GM23338 (cell line): ENCODE results near the gene MCC. TPM values are rescaled to one million over a fixed set of nuclear protein-coding genes. Genes with fewer than 3 reads are reported as not detected.

Source experiments
- ATAC-seq: fragments of 200-7000 bp; cut with Tn5 transposase; 3 replicates; pipeline ENCODE4 v1.9.1; 2020
- DNase-seq: peaks from one replicate; pipeline ENCODE4 v3.0.0-alpha.2; 2015; ENCODE audit warnings: low spot score
- H2AFZ ChIP-seq: fragments of 200-600 bp; sonication (generic); 2 replicates; pipeline ENCODE4 v1.8.0; 2016; ENCODE audit warnings: antibody characterized with exemption, mild to moderate bottlenecking, moderate library complexity
- H3F3A ChIP-seq: fragments of 200-600 bp; sonication (generic); replicated peaks from 2 replicates; pipeline ENCODE4 v1.8.0; 2017; ENCODE audit warnings: antibody characterized with exemption, mixed run types, low read depth
- H3K27ac ChIP-seq: fragments of 200-600 bp; sonication (generic); 2 replicates; pipeline ENCODE4 v1.6.1; 2016; ENCODE audit warnings: low read depth
- H3K27me3 ChIP-seq: fragments of 200-600 bp; sonication (generic); 2 replicates; pipeline ENCODE4 v1.8.0; 2016; ENCODE audit warnings: mild to moderate bottlenecking, mixed run types, moderate library complexity; ENCODE audit not compliant: insufficient read depth
- H3K36me3 ChIP-seq: fragments of 200-600 bp; sonication (generic); 2 replicates; pipeline ENCODE4 v1.8.0; 2016; ENCODE audit warnings: mild to moderate bottlenecking; ENCODE audit not compliant: insufficient read depth
- H3K4me1 ChIP-seq: fragments of 200-600 bp; sonication (generic); 2 replicates; pipeline ENCODE4 v1.8.0; 2016; ENCODE audit warnings: mild to moderate bottlenecking, moderate library complexity; ENCODE audit not compliant: insufficient read depth
- H3K4me2 ChIP-seq: fragments of 200-600 bp; sonication (generic); 2 replicates; pipeline ENCODE4 v1.7.1; 2017; ENCODE audit warnings: mixed run types
- H3K4me3 ChIP-seq: fragments of 200-600 bp; sonication (generic); 2 replicates; pipeline ENCODE4 v1.6.1; 2016; ENCODE audit warnings: mixed run types
- H3K79me2 ChIP-seq: fragments of 200-600 bp; sonication (generic); replicated peaks from 2 replicates; pipeline ENCODE4 v1.8.0; 2017; ENCODE audit warnings: mild to moderate bottlenecking; ENCODE audit not compliant: insufficient read depth
- H3K9me2 ChIP-seq: fragments of 200-600 bp; sonication (generic); 2 replicates; pipeline ENCODE4 v1.8.0; 2017; ENCODE audit not compliant: insufficient read depth
- H4K20me1 ChIP-seq: fragments of 200-600 bp; sonication (generic); replicated peaks from 2 replicates; pipeline ENCODE4 v1.8.0; 2017; ENCODE audit warnings: mild to moderate bottlenecking; ENCODE audit not compliant: insufficient read depth
- H3K27ac Mint-ChIP-seq: 2 replicates; pipeline ENCODE4 v1.8.0; 2020; ENCODE audit warnings: inconsistent platforms, mild to moderate bottlenecking, moderate library complexity, mixed read lengths
- H3K27me3 Mint-ChIP-seq: 3 replicates; pipeline ENCODE4 v1.8.0; 2022; ENCODE audit warnings: low read depth, mild to moderate bottlenecking, moderate library complexity, mixed read lengths, inconsistent platforms; ENCODE audit not compliant: insufficient read depth, poor library complexity
- H3K36me3 Mint-ChIP-seq: 3 replicates; pipeline ENCODE4 v1.8.0; 2021; ENCODE audit warnings: low read depth, mild to moderate bottlenecking, inconsistent platforms, moderate library complexity, mixed read lengths
- H3K4me1 Mint-ChIP-seq: 3 replicates; pipeline ENCODE4 v1.8.0; 2020; ENCODE audit warnings: mild to moderate bottlenecking, inconsistent platforms, mixed read lengths
- H3K4me3 Mint-ChIP-seq: 3 replicates; pipeline ENCODE4 v1.8.0; 2021; ENCODE audit warnings: moderate library complexity, mild to moderate bottlenecking, inconsistent platforms, mixed read lengths
- H3K9me3 Mint-ChIP-seq: 3 replicates; pipeline ENCODE4 v1.8.0; 2020; ENCODE audit warnings: moderate library complexity, mild to moderate bottlenecking, inconsistent platforms, mixed read lengths
- CREB1 ChIP-seq: fragments of 250-450 bp; sonication (Bioruptor Pico); IDR thresholded peaks from 2 replicates; pipeline ENCODE4 v1.5.0; 2020; ENCODE audit warnings: low read depth, mild to moderate bottlenecking, moderate library complexity
- ETS1 ChIP-seq: IDR thresholded peaks from 2 replicates; pipeline ENCODE4 v1.6.1; 2016; ENCODE audit warnings: antibody characterized with exemption
- EZH2 ChIP-seq: fragments of 200-600 bp; sonication (generic); IDR thresholded peaks from one replicate; pipeline ENCODE4 v1.8.0; 2017; ENCODE audit warnings: antibody characterized with exemption, mild to moderate bottlenecking, low read depth; ENCODE audit not compliant: unreplicated experiment
- EZH2phosphoT487 ChIP-seq: fragments of 200-600 bp; sonication (generic); IDR thresholded peaks from one replicate; pipeline ENCODE4 v1.8.1; 2018; ENCODE audit warnings: antibody characterized with exemption; ENCODE audit not compliant: unreplicated experiment
- JUNB ChIP-seq: IDR thresholded peaks from one replicate; pipeline ENCODE4 v1.6.1; 2016; ENCODE audit warnings: antibody characterized with exemption; ENCODE audit not compliant: unreplicated experiment
- NANOG ChIP-seq: IDR thresholded peaks from 2 replicates; pipeline ENCODE4 v1.6.1; 2016; ENCODE audit warnings: antibody characterized with exemption, borderline replicate concordance
- POLR2AphosphoS5 ChIP-seq: IDR thresholded peaks from 2 replicates; pipeline ENCODE4 v1.6.1; 2016; ENCODE audit warnings: antibody characterized with exemption, low read depth
- STAT1 ChIP-seq: IDR thresholded peaks from one replicate; pipeline ENCODE4 v1.6.1; 2016; ENCODE audit warnings: antibody characterized with exemption; ENCODE audit not compliant: unreplicated experiment
- ZNF114 ChIP-seq: fragments of 250-450 bp; sonication (Bioruptor Pico); IDR thresholded peaks from 2 replicates; pipeline ENCODE4 v1.5.0; 2020; ENCODE audit warnings: mild to moderate bottlenecking, moderate library complexity
- ZNF331 ChIP-seq: fragments of 250-450 bp; sonication (Bioruptor Pico); IDR thresholded peaks from 2 replicates; pipeline ENCODE4 v1.5.0; 2020; ENCODE audit warnings: low read depth, mild to moderate bottlenecking, moderate library complexity
- polyA plus RNA-seq: library from polyadenylated mRNA; unstranded; fragments of >200 nt; fragmentation: Nextera tagmentation; extraction: Ambion mirVana; gene quantifications from 2 replicates; pipeline ENCODE4 v1.2.1, GENCODE V29; 2016
- total RNA-seq: library from RNA; depleted of rRNA; stranded (reverse); fragments of >200 nt; shearing (Covaris generic); gene quantifications from 2 replicates; pipeline ENCODE4 v1.2.3, GENCODE V29; 2014
- TF ChIP-seq, protein P1 (sequence below): fragments of 250-450 bp; sonication (Bioruptor Pico); IDR thresholded peaks from 2 replicates; pipeline ENCODE4 v1.5.0; 2020; ENCODE audit warnings: mild to moderate bottlenecking, moderate library complexity

The MCC gene
- total and polyA plus RNA-seq, 2 experiments from 2014 or later, result 3.8 to 10.1 TPM

- Mint-ChIP-seq H3K4me1 (peaks cover 53% of the 10 kb centered on the region), H3K27ac (peak overlapping the region; percentile 53; the same call in 1 of the 2 replicates), H3K27me3 (peaks cover 7% of the 10 kb centered on the region), H3K4me3 (peak overlapping the region; percentile 16; the same call in 1 of the 3 replicates), H3K36me3 (no peaks in the 10 kb centered on the region; the same call in 1 of the 3 replicates), H3K9me3 (peaks cover 5% of the 10 kb centered on the region; the same call in 2 of the 3 replicates)
- Histone ChIP-seq H3K27me3 (no peaks in the 10 kb centered on the region), H3K4me3 (no peak overlapping the region), H3K27ac (peak overlapping the region; percentile 26; the same call in 1 of the 2 replicates), H3K79me2 (no peaks in the 10 kb centered on the region), H3K36me3 (no peaks in the 10 kb centered on the region), H4K20me1 (no peaks in the 10 kb centered on the region), H3F3A (no peaks in the 10 kb centered on the region), H3K4me2 (peak overlapping the region; percentile 35; the same call in 1 of the 2 replicates), H3K9me2 (no peaks in the 10 kb centered on the region), H2AFZ (no peak overlapping the region), H3K4me1 (peaks cover 68% of the 10 kb centered on the region)
- TF ChIP-seq ZNF114 (CRISPR knock-in tag) (no peak), ZNF331 (CRISPR knock-in tag) (no peak), ETS1 (no peak), NANOG (no peak), EZH2 (no peak), JUNB (no peak), CREB1 (CRISPR knock-in tag) (no peak), EZH2phosphoT487 (no peak), POLR2AphosphoS5 (no peak), STAT1 (no peak)
- TF ChIP-seq, protein P1, sequence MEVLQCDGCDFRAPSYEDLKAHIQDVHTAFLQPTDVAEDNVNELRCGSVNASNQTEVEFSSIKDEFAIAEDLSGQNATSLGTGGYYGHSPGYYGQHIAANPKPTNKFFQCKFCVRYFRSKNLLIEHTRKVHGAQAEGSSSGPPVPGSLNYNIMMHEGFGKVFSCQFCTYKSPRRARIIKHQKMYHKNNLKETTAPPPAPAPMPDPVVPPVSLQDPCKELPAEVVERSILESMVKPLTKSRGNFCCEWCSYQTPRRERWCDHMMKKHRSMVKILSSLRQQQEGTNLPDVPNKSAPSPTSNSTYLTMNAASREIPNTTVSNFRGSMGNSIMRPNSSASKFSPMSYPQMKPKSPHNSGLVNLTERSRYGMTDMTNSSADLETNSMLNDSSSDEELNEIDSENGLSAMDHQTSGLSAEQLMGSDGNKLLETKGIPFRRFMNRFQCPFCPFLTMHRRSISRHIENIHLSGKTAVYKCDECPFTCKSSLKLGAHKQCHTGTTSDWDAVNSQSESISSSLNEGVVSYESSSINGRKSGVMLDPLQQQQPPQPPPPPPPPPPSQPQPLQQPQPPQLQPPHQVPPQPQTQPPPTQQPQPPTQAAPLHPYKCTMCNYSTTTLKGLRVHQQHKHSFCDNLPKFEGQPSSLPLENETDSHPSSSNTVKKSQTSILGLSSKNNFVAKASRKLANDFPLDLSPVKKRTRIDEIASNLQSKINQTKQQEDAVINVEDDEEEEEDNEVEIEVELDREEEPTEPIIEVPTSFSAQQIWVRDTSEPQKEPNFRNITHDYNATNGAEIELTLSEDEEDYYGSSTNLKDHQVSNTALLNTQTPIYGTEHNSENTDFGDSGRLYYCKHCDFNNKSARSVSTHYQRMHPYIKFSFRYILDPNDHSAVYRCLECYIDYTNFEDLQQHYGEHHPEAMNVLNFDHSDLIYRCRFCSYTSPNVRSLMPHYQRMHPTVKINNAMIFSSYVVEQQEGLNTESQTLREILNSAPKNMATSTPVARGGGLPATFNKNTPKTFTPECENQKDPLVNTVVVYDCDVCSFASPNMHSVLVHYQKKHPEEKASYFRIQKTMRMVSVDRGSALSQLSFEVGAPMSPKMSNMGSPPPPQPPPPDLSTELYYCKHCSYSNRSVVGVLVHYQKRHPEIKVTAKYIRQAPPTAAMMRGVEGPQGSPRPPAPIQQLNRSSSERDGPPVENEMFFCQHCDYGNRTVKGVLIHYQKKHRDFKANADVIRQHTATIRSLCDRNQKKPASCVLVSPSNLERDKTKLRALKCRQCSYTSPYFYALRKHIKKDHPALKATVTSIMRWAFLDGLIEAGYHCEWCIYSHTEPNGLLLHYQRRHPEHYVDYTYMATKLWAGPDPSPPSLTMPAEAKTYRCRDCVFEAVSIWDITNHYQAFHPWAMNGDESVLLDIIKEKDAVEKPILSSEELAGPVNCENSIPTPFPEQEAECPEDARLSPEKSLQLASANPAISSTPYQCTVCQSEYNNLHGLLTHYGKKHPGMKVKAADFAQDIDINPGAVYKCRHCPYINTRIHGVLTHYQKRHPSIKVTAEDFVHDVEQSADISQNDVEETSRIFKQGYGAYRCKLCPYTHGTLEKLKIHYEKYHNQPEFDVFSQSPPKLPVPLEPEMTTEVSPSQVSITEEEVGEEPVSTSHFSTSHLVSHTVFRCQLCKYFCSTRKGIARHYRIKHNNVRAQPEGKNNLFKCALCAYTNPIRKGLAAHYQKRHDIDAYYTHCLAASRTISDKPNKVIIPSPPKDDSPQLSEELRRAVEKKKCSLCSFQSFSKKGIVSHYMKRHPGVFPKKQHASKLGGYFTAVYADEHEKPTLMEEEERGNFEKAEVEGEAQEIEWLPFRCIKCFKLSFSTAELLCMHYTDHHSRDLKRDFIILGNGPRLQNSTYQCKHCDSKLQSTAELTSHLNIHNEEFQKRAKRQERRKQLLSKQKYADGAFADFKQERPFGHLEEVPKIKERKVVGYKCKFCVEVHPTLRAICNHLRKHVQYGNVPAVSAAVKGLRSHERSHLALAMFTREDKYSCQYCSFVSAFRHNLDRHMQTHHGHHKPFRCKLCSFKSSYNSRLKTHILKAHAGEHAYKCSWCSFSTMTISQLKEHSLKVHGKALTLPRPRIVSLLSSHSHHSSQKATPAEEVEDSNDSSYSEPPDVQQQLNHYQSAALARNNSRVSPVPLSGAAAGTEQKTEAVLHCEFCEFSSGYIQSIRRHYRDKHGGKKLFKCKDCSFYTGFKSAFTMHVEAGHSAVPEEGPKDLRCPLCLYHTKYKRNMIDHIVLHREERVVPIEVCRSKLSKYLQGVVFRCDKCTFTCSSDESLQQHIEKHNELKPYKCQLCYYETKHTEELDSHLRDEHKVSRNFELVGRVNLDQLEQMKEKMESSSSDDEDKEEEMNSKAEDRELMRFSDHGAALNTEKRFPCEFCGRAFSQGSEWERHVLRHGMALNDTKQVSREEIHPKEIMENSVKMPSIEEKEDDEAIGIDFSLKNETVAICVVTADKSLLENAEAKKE (CRISPR knock-in tag), result no peak
- DNase-seq (peak; percentile 48), ATAC-seq (peak; percentile 47)
These were observed 270.1 kb downstream of the MCC start for GRCh38 chr5:113218200-113218599.
